Duodenal mucosa (tissue), 2 donors: Measurements from ENCODE around the gene NOL11.

Source experiments
- H3K27ac ChIP-seq: one replicate; pipeline ENCODE4 v1.7.0; 2013; ENCODE audit warnings: low read depth, low read length
- H3K27me3 ChIP-seq, 2 donors: one replicate each; pipeline ENCODE4 v1.7.0; 2013; ENCODE audit warnings: low read length in 2 of 2, control low read depth in 1 of 2; ENCODE audit not compliant: insufficient read depth in 2 of 2, control insufficient read depth in 1 of 2
- H3K36me3 ChIP-seq, 2 donors: one replicate each; pipeline ENCODE4 v1.7.0; 2013; ENCODE audit warnings: low read length in 2 of 2, control low read depth in 1 of 2; ENCODE audit not compliant: insufficient read depth in 2 of 2, control insufficient read depth in 1 of 2
- H3K4me1 ChIP-seq, 2 donors: one replicate each; pipeline ENCODE4 v1.7.0; 2013; ENCODE audit warnings: low read length in 2 of 2, control low read depth in 1 of 2; ENCODE audit not compliant: insufficient read depth in 2 of 2, control insufficient read depth in 1 of 2
- H3K4me3 ChIP-seq, 2 donors: one replicate each; pipeline ENCODE4 v1.7.0; 2013; ENCODE audit warnings: low read length in 2 of 2, low read depth in 1 of 2
- H3K9ac ChIP-seq, 2 donors: one replicate each; pipeline ENCODE4 v1.7.0; 2013; ENCODE audit warnings: low read length in 2 of 2, low read depth in 1 of 2
- H3K9me3 ChIP-seq, 2 donors: one replicate each; pipeline ENCODE4 v1.7.0; 2013; ENCODE audit warnings: low read length in 2 of 2, control low read depth in 1 of 2; ENCODE audit not compliant: control insufficient read depth in 1 of 2

NOL11 gene

DNA sequence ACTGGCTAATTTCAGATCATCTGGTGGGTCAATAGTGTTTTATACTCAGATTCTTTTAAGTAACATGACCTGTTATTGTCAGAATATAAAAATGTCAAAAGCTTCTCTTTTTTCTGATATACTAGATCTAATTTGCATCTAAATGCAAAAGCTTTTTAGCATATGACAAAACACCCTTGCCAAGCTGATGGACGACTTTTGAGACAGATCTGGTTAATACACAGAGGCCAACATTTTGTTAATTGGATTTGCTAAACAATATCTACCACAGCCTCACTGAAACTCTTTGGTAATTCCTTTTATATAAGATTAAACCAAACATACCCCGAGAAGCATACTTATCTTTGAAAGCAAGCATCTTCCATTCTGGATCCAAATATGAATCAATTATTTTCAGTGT lies 10.3 kb upstream of the NOL11 start:
- Histone ChIP-seq H3K27me3 (no peaks in the 10 kb centered on the region), H3K36me3 (no peaks in the 10 kb centered on the region), H3K27ac (no peak overlapping the region)

DNA sequence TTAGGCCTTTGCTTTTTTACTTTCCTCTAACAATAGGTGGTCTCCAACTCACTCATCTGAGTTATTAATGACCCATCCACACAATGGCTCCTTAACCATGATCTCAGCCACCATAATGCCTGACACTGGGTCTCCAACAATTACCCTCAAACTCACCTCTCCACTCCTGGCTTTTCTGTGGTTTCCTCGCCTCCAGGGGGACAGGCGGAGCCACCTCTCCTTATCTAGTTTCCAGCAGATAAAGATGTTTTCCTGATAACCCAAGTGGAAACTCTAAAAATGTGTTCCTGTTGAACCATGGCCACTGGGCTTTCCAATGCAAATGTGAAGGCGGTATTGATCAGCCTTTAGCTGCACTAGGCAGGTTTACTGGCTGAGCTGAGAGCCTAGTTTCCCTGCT lies 9.4 kb upstream of the NOL11 start:
- H3K4me1 ChIP-seq, result no peaks in the 10 kb centered on the region
- H3K4me3 ChIP-seq, result no peak overlapping the region
- no peak overlapping the region for H3K27ac ChIP-seq
- H3K9ac ChIP-seq, result no peak overlapping the region
- no peaks in the 10 kb centered on the region for H3K9me3 ChIP-seq
- H3K36me3 ChIP-seq, result no peaks in the 10 kb centered on the region
- no peaks in the 10 kb centered on the region for H3K27me3 ChIP-seq

More for the DNA sequence above, 10.3 kb upstream of the NOL11 start:
- H3K9me3 ChIP-seq, result no peaks in the 10 kb centered on the region
- no peak overlapping the region for H3K4me3 ChIP-seq
- H3K9ac ChIP-seq, result no peak overlapping the region
- H3K4me1 ChIP-seq, result no peaks in the 10 kb centered on the region

DNA sequence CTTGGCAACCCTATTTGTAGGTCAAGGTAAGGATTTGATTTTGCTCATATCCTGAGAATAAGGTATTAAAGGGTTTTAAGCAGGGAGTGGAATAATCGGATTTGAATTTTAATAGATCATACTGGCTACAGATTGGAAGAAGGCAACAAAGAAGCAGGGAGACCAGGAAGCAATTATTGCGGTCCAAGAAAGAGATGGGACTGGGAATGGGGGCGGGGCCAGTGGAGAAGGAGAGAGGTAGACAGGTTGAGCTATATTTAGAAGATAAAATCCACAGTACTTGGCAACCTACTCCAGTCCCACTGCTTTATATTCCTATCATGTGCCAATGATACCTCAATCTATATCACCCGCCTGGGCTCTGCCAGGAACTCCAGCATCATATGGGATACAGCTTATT lies 5.8 kb upstream of the NOL11 start:
- no peak overlapping the region for H3K4me3 ChIP-seq
- no peaks in the 10 kb centered on the region for H3K9me3 ChIP-seq
- H3K36me3 ChIP-seq, result no peaks in the 10 kb centered on the region
- no peak overlapping the region for H3K27ac ChIP-seq
- peaks cover 0 to 4% of the 10 kb centered on the region in 2 donors for H3K4me1 ChIP-seq
- no peak overlapping the region for H3K9ac ChIP-seq
- no peaks in the 10 kb centered on the region for H3K27me3 ChIP-seq

DNA sequence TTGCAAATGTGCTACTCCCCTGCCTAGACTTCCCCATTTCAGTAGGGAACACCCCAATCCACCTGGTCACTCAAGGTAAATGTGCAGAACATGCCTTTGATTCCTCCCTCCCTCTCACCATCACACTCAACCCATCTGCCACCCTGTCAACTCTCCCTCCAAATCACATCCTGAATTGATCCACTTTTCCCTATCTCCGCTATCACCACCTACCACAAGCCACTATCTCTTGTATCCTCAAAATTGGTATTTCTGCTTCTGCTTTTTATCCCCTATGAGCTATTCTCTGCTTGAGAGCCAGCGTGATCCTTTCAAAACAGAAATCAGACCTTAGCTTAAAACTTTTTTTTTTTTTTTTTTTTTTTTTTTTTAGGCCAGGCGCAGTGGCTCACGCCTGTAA lies 5.4 kb upstream of the NOL11 start:
- Histone ChIP-seq H3K4me3 (no peak overlapping the region), H3K27me3 (no peaks in the 10 kb centered on the region), H3K4me1 (peaks cover 0 to 6% of the 10 kb centered on the region in 2 donors), H3K9ac (no peak overlapping the region), H3K9me3 (no peaks in the 10 kb centered on the region), H3K36me3 (no peaks in the 10 kb centered on the region), H3K27ac (no peak overlapping the region)

DNA sequence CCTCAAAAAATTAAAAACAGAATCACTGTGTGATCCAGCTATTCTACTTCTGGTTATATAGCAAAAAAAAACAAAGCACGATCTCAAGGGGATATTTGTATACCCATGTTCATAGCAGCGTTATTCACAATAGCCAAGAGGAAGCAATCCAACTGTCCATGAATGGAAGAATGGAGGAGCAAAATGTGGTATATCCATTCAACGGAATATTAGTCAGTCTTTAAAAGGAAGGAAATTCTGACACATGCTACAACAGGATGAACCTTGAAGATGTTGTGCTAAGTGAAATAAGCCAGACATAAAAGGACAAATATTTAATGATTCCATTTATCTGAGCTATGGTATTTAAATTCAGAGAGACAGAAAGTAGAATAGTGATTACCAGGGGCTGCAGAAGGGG lies 4.6 kb upstream of the NOL11 start:
- Histone ChIP-seq H3K27me3 (no peaks in the 10 kb centered on the region), H3K4me3 (no peak overlapping the region), H3K9me3 (no peaks in the 10 kb centered on the region), H3K4me1 (peaks cover 0 to 6% of the 10 kb centered on the region in 2 donors), H3K36me3 (no peaks in the 10 kb centered on the region), H3K9ac (no peak overlapping the region), H3K27ac (no peak overlapping the region)

DNA sequence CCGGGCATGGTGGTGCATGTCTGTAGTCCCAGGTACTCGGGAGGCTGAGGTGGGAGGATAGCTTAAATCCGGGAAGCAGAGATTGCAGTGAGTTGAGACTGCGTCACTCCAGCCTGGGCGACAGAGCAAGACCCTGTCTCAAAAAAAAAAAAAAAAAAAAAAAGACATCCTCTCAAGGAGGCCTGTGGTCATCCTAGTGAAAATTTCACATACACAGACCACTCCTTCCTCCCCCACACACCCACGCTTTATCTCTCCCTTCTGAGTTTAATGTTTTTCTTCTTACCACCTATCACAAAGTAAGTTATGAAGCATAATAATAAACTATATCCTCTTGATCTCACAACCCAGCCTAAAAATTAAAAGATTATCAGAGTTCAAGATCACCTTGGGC lies 1.3 kb upstream of the NOL11 start:
- Histone ChIP-seq H3K27me3 (no peaks in the 10 kb centered on the region), H3K4me1 (peaks cover 13 to 14% of the 10 kb centered on the region in 2 donors), H3K9me3 (no peaks in the 10 kb centered on the region), H3K27ac (no peak overlapping the region), H3K4me3 (no peak overlapping the region), H3K36me3 (peaks cover 4 to 13% of the 10 kb centered on the region in 2 donors), H3K9ac (no peak overlapping the region)

DNA sequence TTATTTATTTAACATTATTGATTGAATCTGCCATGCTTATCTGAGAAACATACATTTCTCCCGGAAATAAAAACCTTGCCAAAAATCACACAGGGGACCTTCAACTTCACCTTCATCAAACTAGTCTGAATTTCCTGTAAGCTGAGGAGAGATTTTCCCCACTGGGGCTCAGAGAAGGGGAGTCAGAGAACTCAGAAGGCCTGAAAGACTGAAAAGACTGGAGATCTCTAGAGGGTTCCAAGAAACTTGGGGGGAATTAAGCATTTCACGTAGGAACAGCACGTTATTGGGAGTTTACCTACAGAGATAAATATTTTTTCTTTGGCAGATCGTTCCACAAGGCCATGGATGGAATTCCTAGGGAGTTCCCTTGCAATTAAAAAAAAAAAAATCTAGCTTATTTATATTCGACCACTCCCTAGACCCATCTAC lies 528 bp upstream of the NOL11 start:
- no peaks in the 10 kb centered on the region for H3K9me3 ChIP-seq
- peak overlapping the region; percentile 76 to 89 for H3K9ac ChIP-seq
- peaks cover 13 to 14% of the 10 kb centered on the region in 2 donors for H3K4me1 ChIP-seq
- H3K4me3 ChIP-seq, result peak overlapping the region; percentile 77 to 99
- peaks cover 12 to 21% of the 10 kb centered on the region in 2 donors for H3K36me3 ChIP-seq
- peak overlapping the region; percentile 13 for H3K27ac ChIP-seq
- no peaks in the 10 kb centered on the region for H3K27me3 ChIP-seq

DNA sequence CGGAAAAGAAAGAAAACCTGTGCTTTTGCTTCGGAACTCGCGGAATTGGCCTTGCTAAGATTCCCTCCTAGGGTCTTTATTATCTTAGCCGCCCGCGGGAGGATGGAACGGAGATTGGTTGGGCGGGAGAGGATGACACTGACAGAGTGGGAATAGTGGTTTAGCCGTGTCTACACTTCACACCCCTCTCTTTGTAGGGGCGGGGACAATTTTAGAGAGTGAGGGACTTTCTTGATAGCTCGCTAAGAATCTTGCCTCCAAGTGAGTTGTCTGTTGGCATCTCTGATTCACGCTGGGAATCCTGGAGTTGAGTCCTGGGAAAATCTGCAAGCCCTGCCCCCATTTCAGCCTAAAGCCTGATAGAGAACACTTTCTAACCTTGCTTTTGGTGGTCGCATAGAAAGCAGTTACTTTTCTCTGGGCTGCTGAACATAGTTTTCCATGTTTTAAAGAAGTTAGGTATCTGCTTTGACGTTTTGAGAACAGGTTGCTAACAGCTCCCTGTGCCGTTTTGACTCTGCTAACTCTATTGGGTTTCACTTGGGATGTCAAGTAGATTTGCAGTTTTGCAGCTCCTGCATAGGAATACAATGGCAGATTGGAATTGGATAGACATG lies 697 bp downstream of the NOL11 start:
- Histone ChIP-seq H3K27me3 (no peaks in the 10 kb centered on the region), H3K9me3 (no peaks in the 10 kb centered on the region), H3K27ac (peak overlapping the region; percentile 75), H3K4me3 (peak overlapping the region; percentile 89 to 99), H3K36me3 (peaks cover 13 to 25% of the 10 kb centered on the region in 2 donors), H3K9ac (peak overlapping the region; percentile 67 to 89), H3K4me1 (peaks cover 13 to 14% of the 10 kb centered on the region in 2 donors)

DNA sequence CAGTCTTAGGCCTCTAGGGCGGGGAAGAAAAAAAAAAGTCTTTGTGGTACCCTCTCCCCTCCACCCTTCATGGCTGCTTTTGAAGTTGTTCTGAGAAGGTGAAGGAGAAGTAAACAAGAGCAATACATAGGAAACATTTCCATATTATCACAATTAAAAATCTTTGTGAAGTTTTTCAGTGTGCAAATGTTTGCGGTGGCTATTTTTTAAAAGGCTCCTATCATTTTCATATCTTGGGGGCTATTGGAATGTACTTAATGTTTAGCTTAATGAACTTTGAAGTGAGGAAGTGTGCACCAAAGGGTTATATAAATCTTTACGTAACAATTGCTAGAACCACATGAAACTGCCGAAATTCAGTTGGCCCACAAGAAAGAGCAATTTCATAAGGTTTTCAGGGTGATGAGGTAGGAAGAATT lies 7.6 kb downstream of the NOL11 start:
- no peaks in the 10 kb centered on the region for H3K27me3 ChIP-seq
- no peaks in the 10 kb centered on the region for H3K9me3 ChIP-seq
- no peak overlapping the region for H3K9ac ChIP-seq
- H3K4me3 ChIP-seq, result no peak overlapping the region
- no peak overlapping the region for H3K27ac ChIP-seq
- peaks cover 0 to 6% of the 10 kb centered on the region in 2 donors for H3K4me1 ChIP-seq
- H3K36me3 ChIP-seq, result peaks cover 29 to 75% of the 10 kb centered on the region in 2 donors

DNA sequence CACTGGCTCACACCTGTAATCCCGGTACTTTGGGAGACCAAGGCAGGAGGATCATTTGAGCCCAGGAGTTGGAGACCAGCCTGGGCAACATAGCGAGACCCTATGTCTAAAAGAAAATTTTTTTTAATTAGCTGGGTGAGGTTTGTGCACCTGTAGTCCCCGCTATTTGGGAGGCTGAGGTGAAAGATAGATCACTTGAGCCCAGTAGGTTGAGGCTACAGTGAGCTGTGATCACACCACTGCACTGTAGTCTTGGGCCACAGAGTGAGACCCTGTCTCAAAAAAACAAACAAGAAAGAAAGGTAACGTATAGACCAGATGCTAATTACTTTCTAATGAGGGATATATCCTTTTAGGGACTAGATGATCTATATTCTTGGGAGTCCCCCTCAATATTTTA lies 8.1 kb downstream of the NOL11 start:
- peaks cover 0 to 6% of the 10 kb centered on the region in 2 donors for H3K4me1 ChIP-seq
- no peaks in the 10 kb centered on the region for H3K9me3 ChIP-seq
- H3K9ac ChIP-seq, result no peak overlapping the region
- H3K27ac ChIP-seq, result no peak overlapping the region
- peaks cover 30 to 76% of the 10 kb centered on the region in 2 donors for H3K36me3 ChIP-seq
- no peaks in the 10 kb centered on the region for H3K27me3 ChIP-seq
- H3K4me3 ChIP-seq, result no peak overlapping the region
